HG03378 (cell line): Measurements from ENCODE around the gene RBL2.
A peak's percentile ranks its signal among the peaks of the same experiment; 100 is the strongest.
"Not testable (repeated sequence)": the region's sequence is repeated elsewhere in the genome, so short reads cannot be mapped to it uniquely, and the experiment has no call there.

Source experiments
- ATAC-seq: cut with Tn5 transposase; IDR thresholded peaks from one replicate; pipeline ENCODE4 v1.9.1; 2021; ENCODE audit warnings: mild to moderate bottlenecking, moderate library complexity; ENCODE audit not compliant: unreplicated experiment

Gene RBL2

GRCh38 chr16:53503270-53503923, 69.1 kb downstream of the RBL2 start:
- ATAC-seq, result peak; percentile 97

GRCh38 chr16:53503991-53504663, 69.9 kb downstream of the RBL2 start:
- no peak for ATAC-seq

- ATAC-seq, result no peak
These were observed 70.4 kb downstream of the RBL2 start for GRCh38 chr16:53504665-53505064.

- no peak for ATAC-seq
These were observed 72.0 kb downstream of the RBL2 start for GRCh38 chr16:53506254-53506653.

GRCh38 chr16:53507464-53508179, 73.4 kb downstream of the RBL2 start:
- no peak for ATAC-seq

GRCh38 chr16:53509906-53510703, 75.8 kb downstream of the RBL2 start:
- ATAC-seq, result peak; percentile 62

- peak; percentile 11 for ATAC-seq
These were observed 76.4 kb downstream of the RBL2 start for GRCh38 chr16:53510704-53511070.

GRCh38 chr16:53511084-53511402, 76.8 kb downstream of the RBL2 start:
- no peak for ATAC-seq

- ATAC-seq, result no peak
These were observed 77.4 kb downstream of the RBL2 start for GRCh38 chr16:53511403-53512280.

GRCh38 chr16:53512795-53513194, 78.5 kb downstream of the RBL2 start:
- not testable (repeated sequence) for ATAC-seq

GRCh38 chr16:53515259-53515658, 81.0 kb downstream of the RBL2 start:
- ATAC-seq, result no peak

- no peak for ATAC-seq
These were observed 81.5 kb downstream of the RBL2 start for GRCh38 chr16:53515811-53516210.

GRCh38 chr16:53517851-53518250, 83.6 kb downstream of the RBL2 start:
- no peak for ATAC-seq

GRCh38 chr16:53518550-53519416, 84.5 kb downstream of the RBL2 start:
- peak; percentile 97 for ATAC-seq

GRCh38 chr16:53519417-53520091, 85.3 kb downstream of the RBL2 start:
- ATAC-seq, result no peak

GRCh38 chr16:53523126-53523804, 89.0 kb downstream of the RBL2 start:
- ATAC-seq, result no peak

- ATAC-seq, result no peak
These were observed 89.8 kb downstream of the RBL2 start for GRCh38 chr16:53523971-53524548.

GRCh38 chr16:53528797-53529196, 94.5 kb downstream of the RBL2 start:
- no peak for ATAC-seq
